ENCODE measurements around the gene UBXN7. TPM values are rescaled to one million over a fixed set of nuclear protein-coding genes. Genes with fewer than 3 reads are reported as not detected.

The UBXN7 gene
- polyA plus RNA-seq, 1 donor from 2014 or later = 19.6 TPM

- Histone ChIP-seq H3K36me3 (ENCODE audit: insufficient read depth, low read length) (peaks cover 6% of the 10 kb centered on the region), H3K9me3 (ENCODE audit: low read length) (no peaks in the 10 kb centered on the region), H3K9ac (ENCODE audit: low read length) (no peak overlapping the region), H3K9me2 (ENCODE audit: insufficient read depth, low read length) (no peaks in the 10 kb centered on the region), H3K4me2 (ENCODE audit: low read length) (no peak overlapping the region), H3K27me3 (ENCODE audit: insufficient read depth, low read depth, low read length) (no peaks in the 10 kb centered on the region), H4K20me1 (ENCODE audit: insufficient read depth) (no peaks in the 10 kb centered on the region), H3K4me3 (ENCODE audit: low read length) (no peak overlapping the region), H3F3A (ENCODE audit: insufficient read depth, low read length, poor library complexity, severe bottlenecking) (no peaks in the 10 kb centered on the region), H3K79me2 (replicated peaks; ENCODE audit: insufficient read depth, low read length) (no peaks in the 10 kb centered on the region), H3K27ac (ENCODE audit: low read length) (no peak overlapping the region), H2AFZ (ENCODE audit: low read depth, low read length) (no peak overlapping the region)
- TF ChIP-seq CTCF (IDR thresholded peaks at IDR 0.05; ENCODE audit: poor library complexity, severe bottlenecking) = no peak
- TF ChIP-seq MXI1 (conservative IDR thresholded peaks at IDR 0.05; ENCODE audit: poor library complexity, severe bottlenecking) = no peak
- TF ChIP-seq POLR2AphosphoS5 (IDR thresholded peaks at IDR 0.05) = no peak
- TF ChIP-seq EZH2 (IDR thresholded peaks at IDR 0.05; ENCODE audit: borderline replicate concordance, insufficient read depth, low read length, poor library complexity, severe bottlenecking) = no peak
- no peak for TF ChIP-seq TAF1 (IDR thresholded peaks at IDR 0.05; ENCODE audit: low read depth)
- TF ChIP-seq, protein P1, sequence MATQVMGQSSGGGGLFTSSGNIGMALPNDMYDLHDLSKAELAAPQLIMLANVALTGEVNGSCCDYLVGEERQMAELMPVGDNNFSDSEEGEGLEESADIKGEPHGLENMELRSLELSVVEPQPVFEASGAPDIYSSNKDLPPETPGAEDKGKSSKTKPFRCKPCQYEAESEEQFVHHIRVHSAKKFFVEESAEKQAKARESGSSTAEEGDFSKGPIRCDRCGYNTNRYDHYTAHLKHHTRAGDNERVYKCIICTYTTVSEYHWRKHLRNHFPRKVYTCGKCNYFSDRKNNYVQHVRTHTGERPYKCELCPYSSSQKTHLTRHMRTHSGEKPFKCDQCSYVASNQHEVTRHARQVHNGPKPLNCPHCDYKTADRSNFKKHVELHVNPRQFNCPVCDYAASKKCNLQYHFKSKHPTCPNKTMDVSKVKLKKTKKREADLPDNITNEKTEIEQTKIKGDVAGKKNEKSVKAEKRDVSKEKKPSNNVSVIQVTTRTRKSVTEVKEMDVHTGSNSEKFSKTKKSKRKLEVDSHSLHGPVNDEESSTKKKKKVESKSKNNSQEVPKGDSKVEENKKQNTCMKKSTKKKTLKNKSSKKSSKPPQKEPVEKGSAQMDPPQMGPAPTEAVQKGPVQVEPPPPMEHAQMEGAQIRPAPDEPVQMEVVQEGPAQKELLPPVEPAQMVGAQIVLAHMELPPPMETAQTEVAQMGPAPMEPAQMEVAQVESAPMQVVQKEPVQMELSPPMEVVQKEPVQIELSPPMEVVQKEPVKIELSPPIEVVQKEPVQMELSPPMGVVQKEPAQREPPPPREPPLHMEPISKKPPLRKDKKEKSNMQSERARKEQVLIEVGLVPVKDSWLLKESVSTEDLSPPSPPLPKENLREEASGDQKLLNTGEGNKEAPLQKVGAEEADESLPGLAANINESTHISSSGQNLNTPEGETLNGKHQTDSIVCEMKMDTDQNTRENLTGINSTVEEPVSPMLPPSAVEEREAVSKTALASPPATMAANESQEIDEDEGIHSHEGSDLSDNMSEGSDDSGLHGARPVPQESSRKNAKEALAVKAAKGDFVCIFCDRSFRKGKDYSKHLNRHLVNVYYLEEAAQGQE (IDR thresholded peaks at IDR 0.05; ENCODE audit: borderline replicate concordance) = no peak
- TF ChIP-seq SMC3 (conservative IDR thresholded peaks at IDR 0.05; ENCODE audit: poor library complexity) = no peak
- no peak for TF ChIP-seq EP300 (conservative IDR thresholded peaks at IDR 0.05; ENCODE audit: poor library complexity, severe bottlenecking)
- TF ChIP-seq RAD21 (conservative IDR thresholded peaks at IDR 0.05) = no peak
Observed at GRCh38 chr3:196355668-196356067, 76.6 kb downstream of the UBXN7 start.

DNA sequence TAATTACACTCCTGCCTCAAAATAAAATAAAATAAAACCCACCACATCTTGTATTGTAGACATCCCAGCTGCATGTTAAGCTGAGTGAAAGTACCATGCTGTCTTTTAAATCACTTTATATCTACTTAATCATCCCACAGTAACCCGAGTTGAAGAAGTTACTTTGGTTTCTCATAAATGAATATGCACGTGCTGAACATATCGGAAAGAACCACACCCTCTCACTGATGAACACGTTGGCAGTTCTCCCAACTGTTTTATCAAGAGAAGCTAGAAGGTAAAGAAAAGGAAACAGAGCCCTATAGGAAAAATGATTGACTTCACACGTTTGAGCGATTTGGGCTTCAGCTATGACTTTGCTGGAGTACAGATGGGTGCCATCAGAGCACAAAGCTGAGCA lies 78.1 kb downstream of the UBXN7 start:
- no peaks in the 10 kb centered on the region for H3K9me2 ChIP-seq (ENCODE audit: insufficient read depth, low read length)
- H3F3A ChIP-seq (ENCODE audit: insufficient read depth, low read length, poor library complexity, severe bottlenecking) = no peaks in the 10 kb centered on the region
- H3K4me3 ChIP-seq (ENCODE audit: low read length) = no peak overlapping the region
- H2AFZ ChIP-seq (ENCODE audit: low read depth, low read length) = no peak overlapping the region
- no peaks in the 10 kb centered on the region for H4K20me1 ChIP-seq (ENCODE audit: insufficient read depth)
- H3K27me3 ChIP-seq (ENCODE audit: insufficient read depth, low read depth, low read length) = no peaks in the 10 kb centered on the region
- no peak overlapping the region for H3K9ac ChIP-seq (ENCODE audit: low read length)
- H3K79me2 ChIP-seq (replicated peaks; ENCODE audit: insufficient read depth, low read length) = no peaks in the 10 kb centered on the region
- no peak overlapping the region for H3K27ac ChIP-seq (ENCODE audit: low read length)
- TF ChIP-seq RAD21 (conservative IDR thresholded peaks at IDR 0.05) (no peak), EZH2 (IDR thresholded peaks at IDR 0.05; ENCODE audit: borderline replicate concordance, insufficient read depth, low read length, poor library complexity, severe bottlenecking) (no peak), POLR2AphosphoS5 (IDR thresholded peaks at IDR 0.05) (no peak), MXI1 (conservative IDR thresholded peaks at IDR 0.05; ENCODE audit: poor library complexity, severe bottlenecking) (no peak), EP300 (conservative IDR thresholded peaks at IDR 0.05; ENCODE audit: poor library complexity, severe bottlenecking) (no peak), SMC3 (conservative IDR thresholded peaks at IDR 0.05; ENCODE audit: poor library complexity) (no peak), CTCF (IDR thresholded peaks at IDR 0.05; ENCODE audit: poor library complexity, severe bottlenecking) (no peak), TAF1 (IDR thresholded peaks at IDR 0.05; ENCODE audit: low read depth) (no peak)
- TF ChIP-seq, protein P1 (IDR thresholded peaks at IDR 0.05; ENCODE audit: borderline replicate concordance) = no peak
- peaks cover 4% of the 10 kb centered on the region for H3K9me3 ChIP-seq (ENCODE audit: low read length)
- no peak overlapping the region for H3K4me2 ChIP-seq (ENCODE audit: low read length)
- peaks cover 6% of the 10 kb centered on the region for H3K36me3 ChIP-seq (ENCODE audit: insufficient read depth, low read length)
